ENCODE data around the gene ARTN. TPM values are rescaled to one million over a fixed set of nuclear protein-coding genes. Genes with fewer than 3 reads are reported as not detected.

The ARTN gene
- total RNA-seq, 2 donors from 2014 or later = 4.1 to 5.4 TPM

DNA sequence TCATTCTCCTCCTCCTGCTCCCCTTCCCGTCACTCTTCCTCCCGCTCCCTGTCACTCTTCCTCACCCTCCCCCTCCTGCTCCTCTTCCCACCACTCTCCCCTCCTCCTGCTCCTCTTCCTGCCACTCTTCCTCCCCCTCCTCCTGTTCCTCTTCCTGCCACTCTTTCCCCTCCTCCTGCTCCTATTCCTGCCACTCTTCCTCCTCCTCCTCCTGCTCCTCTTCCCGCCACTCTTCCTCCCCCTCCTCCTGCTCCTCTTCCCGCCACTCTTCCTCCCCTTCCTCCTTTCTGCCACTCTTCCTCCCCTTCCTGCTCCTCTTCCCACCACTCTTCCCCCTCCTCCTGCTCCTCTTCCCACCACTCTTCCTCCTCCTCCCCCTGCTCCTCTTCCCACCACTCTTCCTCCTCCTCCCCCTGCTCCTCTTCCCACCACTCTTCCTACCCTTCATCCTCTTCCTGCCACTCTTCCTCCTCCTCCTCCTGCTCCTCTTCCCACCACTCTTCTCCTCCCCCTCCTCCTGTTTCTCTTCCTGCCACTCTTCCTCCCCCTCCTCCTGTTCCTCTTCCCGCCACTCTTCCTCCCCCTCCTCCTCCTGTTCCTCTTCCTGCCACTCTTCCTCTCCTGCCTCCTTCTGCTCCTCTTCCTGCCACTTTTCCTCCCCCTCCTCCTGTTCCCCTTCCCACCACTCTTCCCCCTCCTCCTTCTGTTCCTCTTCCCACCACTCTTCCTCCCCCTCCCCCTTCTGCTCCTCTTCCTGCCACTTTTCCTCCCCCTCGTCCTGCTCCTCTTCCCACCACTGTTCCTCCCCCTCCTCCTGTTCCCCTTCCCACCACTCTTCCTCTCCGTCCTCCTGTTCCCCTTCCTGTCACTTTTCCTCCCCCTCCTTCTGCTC is 28.7 kb upstream of the ARTN start:
- H3K36me3 ChIP-seq = no peaks in the 10 kb centered on the region
- intact Hi-C loops (cut with DNase I) = no loop called here
- 80% methylated on average over 7 of the region's 7 CpGs for WGBS

DNA sequence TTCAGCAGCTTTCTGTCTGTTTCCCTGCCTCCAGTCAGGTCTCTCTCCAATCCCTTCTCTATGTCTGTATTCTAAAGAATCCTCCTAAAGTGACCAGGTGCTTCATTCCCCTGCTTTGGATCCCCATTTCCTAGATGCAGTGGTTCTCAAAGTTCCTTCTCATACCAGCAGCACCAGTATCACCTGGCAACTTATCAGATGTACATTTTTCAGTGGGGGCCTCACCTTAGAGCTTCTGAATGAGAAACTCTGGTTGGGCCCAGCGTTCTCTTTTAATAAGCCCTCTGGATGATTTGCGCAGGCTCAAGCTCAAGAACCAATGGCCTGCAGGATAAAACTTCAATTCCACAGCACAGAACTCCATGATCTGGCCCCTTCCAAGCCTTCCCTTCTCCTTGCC is 25.4 kb upstream of the ARTN start:
- Histone ChIP-seq H3K4me1 (replicated peaks) (no peaks in the 10 kb centered on the region), H3K4me3 (no peak overlapping the region), H3K9me3 (no peaks in the 10 kb centered on the region), H3K36me3 (no peaks in the 10 kb centered on the region), H3K27ac (no peak overlapping the region), H3K27me3 (replicated peaks; ENCODE audit: insufficient read depth) (no peaks in the 10 kb centered on the region)
- TF ChIP-seq POLR2A (IDR thresholded peaks at IDR 0.05) (no peak), POLR2AphosphoS5 (IDR thresholded peaks at IDR 0.05) (no peak)
- TF ChIP-seq, protein P1, sequence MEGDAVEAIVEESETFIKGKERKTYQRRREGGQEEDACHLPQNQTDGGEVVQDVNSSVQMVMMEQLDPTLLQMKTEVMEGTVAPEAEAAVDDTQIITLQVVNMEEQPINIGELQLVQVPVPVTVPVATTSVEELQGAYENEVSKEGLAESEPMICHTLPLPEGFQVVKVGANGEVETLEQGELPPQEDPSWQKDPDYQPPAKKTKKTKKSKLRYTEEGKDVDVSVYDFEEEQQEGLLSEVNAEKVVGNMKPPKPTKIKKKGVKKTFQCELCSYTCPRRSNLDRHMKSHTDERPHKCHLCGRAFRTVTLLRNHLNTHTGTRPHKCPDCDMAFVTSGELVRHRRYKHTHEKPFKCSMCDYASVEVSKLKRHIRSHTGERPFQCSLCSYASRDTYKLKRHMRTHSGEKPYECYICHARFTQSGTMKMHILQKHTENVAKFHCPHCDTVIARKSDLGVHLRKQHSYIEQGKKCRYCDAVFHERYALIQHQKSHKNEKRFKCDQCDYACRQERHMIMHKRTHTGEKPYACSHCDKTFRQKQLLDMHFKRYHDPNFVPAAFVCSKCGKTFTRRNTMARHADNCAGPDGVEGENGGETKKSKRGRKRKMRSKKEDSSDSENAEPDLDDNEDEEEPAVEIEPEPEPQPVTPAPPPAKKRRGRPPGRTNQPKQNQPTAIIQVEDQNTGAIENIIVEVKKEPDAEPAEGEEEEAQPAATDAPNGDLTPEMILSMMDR (IDR thresholded peaks at IDR 0.05) = no peak
- intact Hi-C loops (cut with DNase I) = no loop called here
- WGBS = 100% methylated on average over 2 of the region's 2 CpGs
- no peak for DNase-seq (ENCODE audit: low spot score)

More for the DNA sequence above, 28.7 kb upstream of the ARTN start:
- no peak for TF ChIP-seq POLR2AphosphoS5 (IDR thresholded peaks at IDR 0.05)
- TF ChIP-seq, protein P1 (IDR thresholded peaks at IDR 0.05) = no peak
- no peak for TF ChIP-seq POLR2A (IDR thresholded peaks at IDR 0.05)
- no peaks in the 10 kb centered on the region for H3K4me1 ChIP-seq (replicated peaks)
- DNase-seq (ENCODE audit: low spot score) = no peak
- no peak overlapping the region for H3K4me3 ChIP-seq
- no peaks in the 10 kb centered on the region for H3K27me3 ChIP-seq (replicated peaks; ENCODE audit: insufficient read depth)
- no peaks in the 10 kb centered on the region for H3K9me3 ChIP-seq
- no peak overlapping the region for H3K27ac ChIP-seq

DNA sequence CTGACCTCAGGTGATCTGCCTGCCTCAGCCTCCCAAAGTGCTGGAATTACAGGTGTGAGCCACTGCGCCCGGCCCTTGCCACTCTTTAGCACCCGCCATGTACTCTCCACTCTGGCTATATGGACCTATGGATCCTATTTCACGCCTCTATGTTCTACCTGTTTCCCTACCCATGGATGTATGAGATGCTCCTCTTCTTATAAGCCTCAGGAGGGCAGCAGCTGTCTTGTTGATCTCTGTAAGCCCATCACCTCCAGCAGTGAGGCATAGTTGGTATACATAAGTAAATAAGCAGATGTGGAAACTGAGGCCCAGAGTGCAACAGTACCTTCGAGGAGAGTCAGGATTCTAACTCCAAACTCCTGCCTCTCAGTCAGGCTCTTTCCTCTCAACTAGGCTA is 24.7 kb upstream of the ARTN start:
- no peak for DNase-seq (ENCODE audit: low spot score)
- 93% methylated on average over 5 of the region's 5 CpGs for WGBS
- no peaks in the 10 kb centered on the region for H3K9me3 ChIP-seq
- H3K4me1 ChIP-seq (replicated peaks) = no peaks in the 10 kb centered on the region
- intact Hi-C loops (cut with DNase I) = no loop called here
- TF ChIP-seq, protein P1 (IDR thresholded peaks at IDR 0.05) = no peak
- TF ChIP-seq POLR2AphosphoS5 (IDR thresholded peaks at IDR 0.05) (no peak), POLR2A (IDR thresholded peaks at IDR 0.05) (no peak)
- no peaks in the 10 kb centered on the region for H3K36me3 ChIP-seq
- no peak overlapping the region for H3K4me3 ChIP-seq
- peak overlapping the region in 1 of 2 donors; percentile 10 for H3K27ac ChIP-seq
- H3K27me3 ChIP-seq (replicated peaks; ENCODE audit: insufficient read depth) = no peaks in the 10 kb centered on the region

DNA sequence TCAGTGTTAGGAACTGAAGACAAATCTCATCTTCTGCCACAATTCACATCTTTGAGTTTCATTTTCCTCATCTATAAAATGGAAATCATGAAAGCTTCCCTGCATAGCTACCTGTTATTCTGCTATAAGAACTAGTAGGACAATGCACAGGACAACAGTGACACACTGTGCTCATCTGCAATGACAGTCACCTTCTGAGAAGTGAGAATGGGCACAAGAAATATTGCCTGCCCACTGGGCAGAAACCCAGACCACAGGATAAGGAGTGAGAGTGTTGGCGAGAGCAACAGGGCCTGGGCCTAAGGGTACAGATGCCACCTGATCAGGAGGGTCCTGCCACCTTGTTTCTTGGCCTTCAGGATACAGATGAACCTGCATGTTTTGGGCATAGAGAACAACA is 23.3 kb upstream of the ARTN start:
- H3K27ac ChIP-seq = no peak overlapping the region
- WGBS = 77% methylated on average over 1 of the region's 1 CpG
- H3K9me3 ChIP-seq = no peaks in the 10 kb centered on the region
- H3K36me3 ChIP-seq = no peaks in the 10 kb centered on the region
- H3K27me3 ChIP-seq (replicated peaks; ENCODE audit: insufficient read depth) = no peaks in the 10 kb centered on the region
- DNase-seq (ENCODE audit: low spot score) = no peak
- H3K4me1 ChIP-seq (replicated peaks) = no peaks in the 10 kb centered on the region
- intact Hi-C loops (cut with DNase I) = no loop called here
- no peak for TF ChIP-seq POLR2AphosphoS5 (IDR thresholded peaks at IDR 0.05)
- TF ChIP-seq POLR2A (IDR thresholded peaks at IDR 0.05) = no peak
- TF ChIP-seq, protein P1 (IDR thresholded peaks at IDR 0.05) = no peak
- no peak overlapping the region for H3K4me3 ChIP-seq

DNA sequence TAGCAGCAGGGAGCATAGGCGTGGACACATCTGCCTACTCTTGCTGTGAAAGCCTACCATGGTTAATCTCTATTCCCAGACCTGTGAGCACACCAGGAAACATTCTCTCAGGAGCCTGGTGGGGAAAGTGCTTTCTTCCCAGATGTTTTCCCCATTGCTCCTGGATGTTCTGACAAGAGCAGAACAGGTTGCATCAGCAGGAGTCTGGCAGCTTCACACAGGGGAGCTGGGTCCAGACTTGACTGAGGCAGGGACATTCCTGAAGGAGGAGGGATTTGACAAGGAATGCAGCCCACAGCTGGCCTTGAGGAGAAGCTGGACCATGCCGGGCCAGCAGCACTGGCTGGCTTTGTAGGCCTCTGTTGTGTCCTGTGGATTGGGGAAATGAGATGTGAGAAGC is 21.0 kb upstream of the ARTN start:
- H3K4me1 ChIP-seq (replicated peaks) = no peaks in the 10 kb centered on the region
- peak overlapping the region; percentile 34 to 63 for H3K27ac ChIP-seq
- peak; percentile 63 for DNase-seq (ENCODE audit: low spot score)
- TF ChIP-seq, protein P1 (IDR thresholded peaks at IDR 0.05) = no peak
- TF ChIP-seq POLR2A (IDR thresholded peaks at IDR 0.05) (no peak), POLR2AphosphoS5 (IDR thresholded peaks at IDR 0.05) (peak; percentile 67)
- WGBS = 49% methylated on average over 2 of the region's 2 CpGs
- no peaks in the 10 kb centered on the region for H3K9me3 ChIP-seq
- intact Hi-C loops (cut with DNase I) = no loop called here
- no peaks in the 10 kb centered on the region for H3K27me3 ChIP-seq (replicated peaks; ENCODE audit: insufficient read depth)
- H3K4me3 ChIP-seq = no peak overlapping the region
- no peaks in the 10 kb centered on the region for H3K36me3 ChIP-seq
